ENCODE data around the gene VTCN1.
"Not testable (repeated sequence)": the region's sequence is repeated elsewhere in the genome, so short reads cannot be mapped to it uniquely, and the experiment has no call there.

Gene VTCN1

DNA sequence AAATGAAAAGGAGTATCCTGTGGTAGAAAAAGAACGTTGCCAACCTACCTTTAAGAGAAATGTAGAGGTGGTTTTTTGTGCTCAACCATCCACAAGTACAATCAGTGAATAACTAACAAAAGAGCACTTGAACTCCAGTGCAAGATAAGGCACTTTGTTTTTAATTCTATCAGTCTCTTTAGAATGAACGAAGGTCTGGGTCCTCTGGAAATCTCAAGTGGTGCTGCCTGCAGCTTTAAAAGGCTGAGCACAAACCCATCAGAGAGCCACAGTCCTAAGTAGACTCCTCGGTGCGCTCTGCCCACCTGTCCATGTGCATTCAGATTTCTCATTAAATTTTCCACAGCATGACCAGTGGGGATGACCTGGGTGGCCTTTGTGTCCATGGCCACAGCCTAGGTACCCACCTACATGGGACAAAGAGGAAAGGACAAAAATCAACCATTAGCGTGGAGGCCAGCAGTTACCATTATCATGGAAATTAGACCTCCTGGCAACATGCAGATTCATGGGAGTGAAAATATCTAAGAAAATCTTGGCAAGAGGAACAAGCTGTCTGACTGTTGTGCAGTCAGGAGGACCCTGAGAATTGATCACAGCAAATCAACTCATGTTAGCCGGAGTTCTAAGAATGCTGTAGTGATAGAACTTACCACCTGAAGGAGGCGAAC, 98.5 kb downstream of the VTCN1 start:
- Histone ChIP-seq H3K27ac (no peak overlapping the region), H3K9me3 (ENCODE audit: severe bottlenecking) (no peaks in the 10 kb centered on the region), H3K4me3 (ENCODE audit: low read depth, low read length) (no peak overlapping the region), H3K36me3 (peaks cover 19% of the 10 kb centered on the region), H3K27me3 (ENCODE audit: insufficient read depth, low read depth, severe bottlenecking) (no peaks in the 10 kb centered on the region)
- TF ChIP-seq, protein P1, sequence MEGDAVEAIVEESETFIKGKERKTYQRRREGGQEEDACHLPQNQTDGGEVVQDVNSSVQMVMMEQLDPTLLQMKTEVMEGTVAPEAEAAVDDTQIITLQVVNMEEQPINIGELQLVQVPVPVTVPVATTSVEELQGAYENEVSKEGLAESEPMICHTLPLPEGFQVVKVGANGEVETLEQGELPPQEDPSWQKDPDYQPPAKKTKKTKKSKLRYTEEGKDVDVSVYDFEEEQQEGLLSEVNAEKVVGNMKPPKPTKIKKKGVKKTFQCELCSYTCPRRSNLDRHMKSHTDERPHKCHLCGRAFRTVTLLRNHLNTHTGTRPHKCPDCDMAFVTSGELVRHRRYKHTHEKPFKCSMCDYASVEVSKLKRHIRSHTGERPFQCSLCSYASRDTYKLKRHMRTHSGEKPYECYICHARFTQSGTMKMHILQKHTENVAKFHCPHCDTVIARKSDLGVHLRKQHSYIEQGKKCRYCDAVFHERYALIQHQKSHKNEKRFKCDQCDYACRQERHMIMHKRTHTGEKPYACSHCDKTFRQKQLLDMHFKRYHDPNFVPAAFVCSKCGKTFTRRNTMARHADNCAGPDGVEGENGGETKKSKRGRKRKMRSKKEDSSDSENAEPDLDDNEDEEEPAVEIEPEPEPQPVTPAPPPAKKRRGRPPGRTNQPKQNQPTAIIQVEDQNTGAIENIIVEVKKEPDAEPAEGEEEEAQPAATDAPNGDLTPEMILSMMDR (IDR thresholded peaks at IDR 0.05; ENCODE audit: low read depth, low read length): no peak
- no peak for DNase-seq

DNA sequence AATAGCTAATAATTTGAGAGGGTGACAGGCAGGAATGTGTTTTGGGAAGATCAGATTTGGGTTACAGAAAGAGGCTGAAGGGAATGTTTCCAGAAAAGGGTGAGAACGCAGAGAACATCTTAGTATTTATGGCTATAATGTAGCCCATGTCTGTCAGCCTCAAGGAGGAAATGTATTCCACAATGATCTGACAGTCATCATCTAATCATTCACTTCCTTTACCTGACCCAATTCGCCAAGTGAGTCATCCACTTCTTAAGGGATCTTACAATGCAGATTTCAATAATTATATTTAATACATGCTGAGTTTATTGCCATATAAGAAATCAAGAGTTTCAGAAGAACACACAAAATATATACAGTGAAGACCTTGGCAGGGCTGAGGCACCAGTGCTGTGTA, 100.0 kb downstream of the VTCN1 start:
- no peak for DNase-seq
- H3K27ac ChIP-seq: no peak overlapping the region
- peaks cover 19% of the 10 kb centered on the region for H3K36me3 ChIP-seq
- no peaks in the 10 kb centered on the region for H3K27me3 ChIP-seq (ENCODE audit: insufficient read depth, low read depth, severe bottlenecking)
- no peaks in the 10 kb centered on the region for H3K9me3 ChIP-seq (ENCODE audit: severe bottlenecking)
- H3K4me3 ChIP-seq (ENCODE audit: low read depth, low read length): no peak overlapping the region
- TF ChIP-seq, protein P1 (IDR thresholded peaks at IDR 0.05; ENCODE audit: low read depth, low read length): no peak

DNA sequence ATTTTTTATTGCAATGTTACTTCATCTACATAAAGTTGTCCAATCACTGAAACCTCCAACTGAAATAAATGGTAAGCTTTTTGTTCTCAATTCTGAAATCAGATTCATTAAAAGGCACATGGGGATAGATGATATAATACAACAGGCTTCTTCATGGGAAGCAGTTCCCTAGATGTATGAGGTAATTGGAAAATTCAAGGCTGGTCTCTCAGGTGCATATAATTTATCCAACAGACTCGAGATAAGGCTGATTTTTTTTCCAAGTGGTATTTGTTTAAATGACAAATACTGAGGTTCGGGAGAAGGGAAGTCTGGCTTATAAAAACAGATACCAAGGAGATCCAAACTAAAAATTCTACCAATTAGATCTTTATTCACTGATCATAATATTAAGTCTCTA, 103.4 kb downstream of the VTCN1 start:
- H3K4me3 ChIP-seq (ENCODE audit: low read depth, low read length): no peak overlapping the region
- peaks cover 12% of the 10 kb centered on the region for H3K36me3 ChIP-seq
- H3K9me3 ChIP-seq (ENCODE audit: severe bottlenecking): no peaks in the 10 kb centered on the region
- TF ChIP-seq, protein P1 (IDR thresholded peaks at IDR 0.05; ENCODE audit: low read depth, low read length): no peak
- no peak for DNase-seq
- no peaks in the 10 kb centered on the region for H3K27me3 ChIP-seq (ENCODE audit: insufficient read depth, low read depth, severe bottlenecking)
- no peak overlapping the region for H3K27ac ChIP-seq

DNA sequence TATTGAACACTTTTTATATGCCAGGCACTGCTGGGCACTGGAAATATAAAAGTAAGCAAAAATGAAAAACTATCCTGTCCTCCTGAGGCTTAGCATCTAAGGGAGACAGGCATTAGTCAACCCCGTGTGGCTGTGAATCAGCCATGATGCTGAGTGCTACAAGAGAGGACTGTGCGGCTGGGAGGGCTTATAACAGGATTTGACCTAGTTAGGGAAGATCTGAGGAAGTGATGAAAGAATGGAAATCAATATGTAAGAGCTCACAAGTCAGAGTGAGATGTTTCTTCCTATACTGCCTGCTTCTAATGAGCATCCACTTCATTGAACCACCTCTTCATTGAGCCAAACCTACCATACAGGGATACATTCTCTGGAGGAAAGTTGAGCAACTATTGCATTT, 104.2 kb downstream of the VTCN1 start:
- H3K27ac ChIP-seq: no peak overlapping the region
- peaks cover 17% of the 10 kb centered on the region for H3K36me3 ChIP-seq
- no peak overlapping the region for H3K4me3 ChIP-seq (ENCODE audit: low read depth, low read length)
- no peaks in the 10 kb centered on the region for H3K9me3 ChIP-seq (ENCODE audit: severe bottlenecking)
- TF ChIP-seq, protein P1 (IDR thresholded peaks at IDR 0.05; ENCODE audit: low read depth, low read length): no peak
- DNase-seq: no peak
- H3K27me3 ChIP-seq (ENCODE audit: insufficient read depth, low read depth, severe bottlenecking): no peaks in the 10 kb centered on the region

DNA sequence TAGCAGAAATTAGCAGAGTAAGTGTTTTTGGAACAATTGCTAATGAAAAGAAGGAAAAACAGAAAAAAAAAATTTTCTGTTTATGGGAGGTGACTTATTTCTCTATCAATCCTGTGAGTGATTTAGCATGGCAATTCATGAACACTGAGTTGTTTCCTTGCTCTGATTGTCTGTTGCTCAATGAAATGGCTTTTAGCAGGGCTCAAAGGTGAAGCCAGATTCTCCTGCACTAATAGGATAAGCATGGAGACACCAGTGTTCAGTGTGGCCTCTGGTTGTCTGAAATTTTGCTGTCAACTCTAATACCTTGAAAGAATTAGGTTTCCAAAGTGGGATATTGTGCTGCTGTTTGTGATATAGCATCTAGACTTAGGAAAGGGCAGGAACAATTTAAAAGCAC, 105.0 kb downstream of the VTCN1 start:
- no peak for DNase-seq
- Histone ChIP-seq H3K27ac (no peak overlapping the region), H3K4me3 (ENCODE audit: low read depth, low read length) (no peak overlapping the region), H3K9me3 (ENCODE audit: severe bottlenecking) (no peaks in the 10 kb centered on the region), H3K36me3 (peaks cover 16% of the 10 kb centered on the region), H3K27me3 (ENCODE audit: insufficient read depth, low read depth, severe bottlenecking) (no peaks in the 10 kb centered on the region)
- TF ChIP-seq, protein P1 (IDR thresholded peaks at IDR 0.05; ENCODE audit: low read depth, low read length): no peak

DNA sequence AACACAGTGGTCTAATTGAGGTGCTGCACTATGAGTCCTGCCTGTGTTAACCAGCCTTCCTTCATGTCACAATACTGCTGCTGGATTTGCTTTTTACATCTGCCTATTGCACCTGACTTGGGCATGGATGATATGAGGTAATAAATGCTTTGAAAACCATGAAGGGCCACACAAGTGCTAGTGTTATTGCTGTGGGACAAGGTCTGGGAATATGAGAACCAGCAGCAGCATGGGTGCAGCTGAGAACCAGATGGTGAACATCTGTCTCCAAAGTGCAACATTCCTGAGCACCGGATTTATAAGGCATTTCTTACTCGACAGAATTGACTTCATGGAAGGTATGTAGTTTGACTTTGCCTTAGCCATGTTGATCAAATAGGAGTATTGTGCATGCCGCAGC, 105.7 kb downstream of the VTCN1 start:
- no peak overlapping the region for H3K4me3 ChIP-seq (ENCODE audit: low read depth, low read length)
- no peaks in the 10 kb centered on the region for H3K27me3 ChIP-seq (ENCODE audit: insufficient read depth, low read depth, severe bottlenecking)
- no peak overlapping the region for H3K27ac ChIP-seq
- H3K36me3 ChIP-seq: peaks cover 19% of the 10 kb centered on the region
- no peak for DNase-seq
- TF ChIP-seq, protein P1 (IDR thresholded peaks at IDR 0.05; ENCODE audit: low read depth, low read length): no peak
- no peaks in the 10 kb centered on the region for H3K9me3 ChIP-seq (ENCODE audit: severe bottlenecking)

DNA sequence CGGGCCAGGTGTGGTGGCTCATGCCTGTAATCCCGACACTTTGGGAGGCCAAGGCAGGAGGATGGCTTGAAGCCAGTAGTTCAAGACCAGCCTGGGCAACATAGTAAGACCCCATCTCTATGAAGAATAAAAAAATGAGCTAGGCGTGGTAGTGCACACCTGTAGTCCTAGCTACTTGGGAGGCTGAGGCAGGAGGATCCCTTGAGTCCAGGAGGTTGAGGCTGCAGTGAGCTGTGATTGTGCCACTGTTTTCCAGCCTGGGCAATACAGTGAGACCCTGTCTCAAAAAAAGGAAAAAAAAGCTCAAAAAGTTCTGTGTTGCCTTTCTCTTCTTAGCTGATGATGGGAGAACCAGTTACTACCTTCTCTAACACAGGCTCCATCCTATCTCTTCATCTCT, 108.9 kb downstream of the VTCN1 start:
- H3K36me3 ChIP-seq: peaks cover 42% of the 10 kb centered on the region
- not testable (repeated sequence) for H3K27ac ChIP-seq; H3K4me3 ChIP-seq (ENCODE audit: low read depth, low read length); DNase-seq; H3K27me3 ChIP-seq (ENCODE audit: insufficient read depth, low read depth, severe bottlenecking); H3K9me3 ChIP-seq (ENCODE audit: severe bottlenecking)

Data from WERI-Rb-1 (cell line).